ENCODE measurements around the gene ATRNL1.
"Not testable (repeated sequence)": the region's sequence is repeated elsewhere in the genome, so short reads cannot be mapped to it uniquely, and the experiment has no call there.

ATRNL1 gene

DNA sequence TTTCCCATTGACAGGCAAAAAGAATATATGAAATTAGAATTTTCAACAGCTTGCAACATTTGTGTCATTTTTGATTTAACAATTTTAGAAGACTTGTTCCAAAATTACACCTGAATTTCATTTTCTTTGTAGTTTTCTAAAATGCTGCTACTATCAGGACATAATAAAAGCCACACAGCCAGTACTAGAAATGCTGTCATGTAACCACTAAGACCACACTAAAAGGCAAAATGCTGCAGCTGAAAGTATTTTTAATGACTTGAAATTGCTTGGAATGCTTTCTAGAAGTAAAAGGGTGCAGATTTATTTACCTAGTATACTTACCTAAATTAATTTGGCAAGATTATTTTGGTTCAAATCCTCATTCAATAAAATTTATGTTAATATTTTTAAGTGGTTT, 709.7 kb downstream of the ATRNL1 start:
- Histone ChIP-seq H3K27me3 (ENCODE audit: insufficient read depth, poor library complexity, severe bottlenecking) (peaks cover 9% of the 10 kb centered on the region), H3K9me3 (ENCODE audit: severe bottlenecking) (no peaks in the 10 kb centered on the region), H3K36me3 (ENCODE audit: low read depth) (no peaks in the 10 kb centered on the region), H3K4me1 (ENCODE audit: insufficient read depth, poor library complexity, severe bottlenecking) (no peaks in the 10 kb centered on the region), H3K27ac (ENCODE audit: poor library complexity, severe bottlenecking) (no peak overlapping the region), H3K4me3 (ENCODE audit: severe bottlenecking) (no peak overlapping the region)
- TF ChIP-seq, protein P1, sequence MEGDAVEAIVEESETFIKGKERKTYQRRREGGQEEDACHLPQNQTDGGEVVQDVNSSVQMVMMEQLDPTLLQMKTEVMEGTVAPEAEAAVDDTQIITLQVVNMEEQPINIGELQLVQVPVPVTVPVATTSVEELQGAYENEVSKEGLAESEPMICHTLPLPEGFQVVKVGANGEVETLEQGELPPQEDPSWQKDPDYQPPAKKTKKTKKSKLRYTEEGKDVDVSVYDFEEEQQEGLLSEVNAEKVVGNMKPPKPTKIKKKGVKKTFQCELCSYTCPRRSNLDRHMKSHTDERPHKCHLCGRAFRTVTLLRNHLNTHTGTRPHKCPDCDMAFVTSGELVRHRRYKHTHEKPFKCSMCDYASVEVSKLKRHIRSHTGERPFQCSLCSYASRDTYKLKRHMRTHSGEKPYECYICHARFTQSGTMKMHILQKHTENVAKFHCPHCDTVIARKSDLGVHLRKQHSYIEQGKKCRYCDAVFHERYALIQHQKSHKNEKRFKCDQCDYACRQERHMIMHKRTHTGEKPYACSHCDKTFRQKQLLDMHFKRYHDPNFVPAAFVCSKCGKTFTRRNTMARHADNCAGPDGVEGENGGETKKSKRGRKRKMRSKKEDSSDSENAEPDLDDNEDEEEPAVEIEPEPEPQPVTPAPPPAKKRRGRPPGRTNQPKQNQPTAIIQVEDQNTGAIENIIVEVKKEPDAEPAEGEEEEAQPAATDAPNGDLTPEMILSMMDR (IDR thresholded peaks at IDR 0.05; ENCODE audit: poor library complexity, severe bottlenecking): no peak
- ATAC-seq (ENCODE audit: low read depth) (no peak), DNase-seq (ENCODE audit: low spot score) (no peak)

DNA sequence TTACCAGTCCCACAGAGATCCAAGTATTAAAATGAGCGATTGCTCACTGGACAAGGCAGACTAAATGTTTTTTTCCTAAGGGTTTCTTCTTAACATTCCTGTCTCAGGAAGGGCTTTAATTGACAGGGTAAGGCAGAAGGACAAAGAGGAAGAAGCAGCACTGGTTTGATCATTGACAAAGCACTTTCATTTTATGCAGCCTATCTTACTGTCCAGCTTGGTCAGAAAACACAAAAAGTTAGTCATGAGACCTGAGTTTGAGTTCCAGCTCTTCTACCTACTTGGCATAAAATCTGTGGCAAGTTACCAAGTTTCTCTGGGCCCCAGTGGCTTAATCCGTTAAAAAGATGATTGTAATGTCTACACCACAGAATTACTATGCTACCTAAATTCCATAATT, 721.4 kb downstream of the ATRNL1 start:
- no peak overlapping the region for H3K4me3 ChIP-seq (ENCODE audit: severe bottlenecking)
- H3K4me1 ChIP-seq (ENCODE audit: insufficient read depth, poor library complexity, severe bottlenecking): no peaks in the 10 kb centered on the region
- H3K9me3 ChIP-seq (ENCODE audit: severe bottlenecking): no peaks in the 10 kb centered on the region
- no peak overlapping the region for H3K27ac ChIP-seq (ENCODE audit: poor library complexity, severe bottlenecking)
- TF ChIP-seq, protein P1 (IDR thresholded peaks at IDR 0.05; ENCODE audit: poor library complexity, severe bottlenecking): no peak
- DNase-seq (ENCODE audit: low spot score): no peak
- H3K36me3 ChIP-seq (ENCODE audit: low read depth): no peaks in the 10 kb centered on the region
- H3K27me3 ChIP-seq (ENCODE audit: insufficient read depth, poor library complexity, severe bottlenecking): no peaks in the 10 kb centered on the region
- no peak for ATAC-seq (ENCODE audit: low read depth)

DNA sequence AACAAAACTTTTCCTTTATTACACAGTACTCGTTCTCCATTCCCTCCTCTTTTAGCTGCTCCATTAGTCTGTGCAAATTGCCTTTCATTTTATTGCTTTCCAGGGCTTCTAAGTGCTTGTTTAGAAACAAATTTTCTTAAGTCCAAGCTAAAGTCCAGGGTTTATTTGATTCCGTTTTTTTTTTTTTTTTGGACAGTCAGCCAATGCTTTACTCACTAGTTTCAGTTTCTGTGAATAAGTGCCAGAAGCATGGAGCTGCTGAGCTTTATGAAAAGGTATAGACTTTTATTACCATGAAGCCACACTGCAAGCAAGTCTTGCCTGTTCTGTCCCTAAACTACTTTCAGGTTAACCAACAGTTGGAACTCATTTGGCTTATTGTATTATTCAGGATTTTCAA, 724.8 kb downstream of the ATRNL1 start:
- Histone ChIP-seq H3K4me1 (ENCODE audit: insufficient read depth, poor library complexity, severe bottlenecking) (no peaks in the 10 kb centered on the region), H3K36me3 (ENCODE audit: low read depth) (no peaks in the 10 kb centered on the region), H3K27ac (ENCODE audit: poor library complexity, severe bottlenecking) (no peak overlapping the region), H3K4me3 (ENCODE audit: severe bottlenecking) (no peak overlapping the region), H3K9me3 (ENCODE audit: severe bottlenecking) (no peaks in the 10 kb centered on the region), H3K27me3 (ENCODE audit: insufficient read depth, poor library complexity, severe bottlenecking) (no peaks in the 10 kb centered on the region)
- DNase-seq (ENCODE audit: low spot score) (no peak), ATAC-seq (ENCODE audit: low read depth) (no peak)
- TF ChIP-seq, protein P1 (IDR thresholded peaks at IDR 0.05; ENCODE audit: poor library complexity, severe bottlenecking): no peak

DNA sequence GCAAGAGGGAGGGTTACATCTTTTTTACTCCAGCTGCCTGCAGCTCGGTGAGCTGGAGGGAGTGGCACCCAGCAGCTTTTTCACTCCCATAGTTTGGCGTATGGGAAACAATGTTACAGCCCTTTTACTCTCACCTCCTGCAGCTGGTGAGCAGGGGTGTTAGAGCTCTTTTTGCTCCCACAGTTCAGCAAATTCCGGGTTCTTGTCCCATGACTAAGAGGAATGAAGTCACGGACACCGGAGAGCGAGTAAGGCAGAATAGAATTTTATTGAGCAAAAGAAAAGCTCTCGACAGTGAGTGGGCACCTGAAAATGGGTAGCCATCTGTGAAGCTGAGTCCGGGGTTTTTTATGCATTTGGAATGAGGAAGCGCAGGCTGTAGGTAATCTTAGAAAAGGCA, 733.2 kb downstream of the ATRNL1 start:
- no peak overlapping the region for H3K27ac ChIP-seq (ENCODE audit: poor library complexity, severe bottlenecking)
- H3K9me3 ChIP-seq (ENCODE audit: severe bottlenecking): no peaks in the 10 kb centered on the region
- ATAC-seq (ENCODE audit: low read depth) (no peak), DNase-seq (ENCODE audit: low spot score) (no peak)
- no peaks in the 10 kb centered on the region for H3K4me1 ChIP-seq (ENCODE audit: insufficient read depth, poor library complexity, severe bottlenecking)
- no peaks in the 10 kb centered on the region for H3K36me3 ChIP-seq (ENCODE audit: low read depth)
- H3K4me3 ChIP-seq (ENCODE audit: severe bottlenecking): no peak overlapping the region
- TF ChIP-seq, protein P1 (IDR thresholded peaks at IDR 0.05; ENCODE audit: poor library complexity, severe bottlenecking): no peak
- no peaks in the 10 kb centered on the region for H3K27me3 ChIP-seq (ENCODE audit: insufficient read depth, poor library complexity, severe bottlenecking)

DNA sequence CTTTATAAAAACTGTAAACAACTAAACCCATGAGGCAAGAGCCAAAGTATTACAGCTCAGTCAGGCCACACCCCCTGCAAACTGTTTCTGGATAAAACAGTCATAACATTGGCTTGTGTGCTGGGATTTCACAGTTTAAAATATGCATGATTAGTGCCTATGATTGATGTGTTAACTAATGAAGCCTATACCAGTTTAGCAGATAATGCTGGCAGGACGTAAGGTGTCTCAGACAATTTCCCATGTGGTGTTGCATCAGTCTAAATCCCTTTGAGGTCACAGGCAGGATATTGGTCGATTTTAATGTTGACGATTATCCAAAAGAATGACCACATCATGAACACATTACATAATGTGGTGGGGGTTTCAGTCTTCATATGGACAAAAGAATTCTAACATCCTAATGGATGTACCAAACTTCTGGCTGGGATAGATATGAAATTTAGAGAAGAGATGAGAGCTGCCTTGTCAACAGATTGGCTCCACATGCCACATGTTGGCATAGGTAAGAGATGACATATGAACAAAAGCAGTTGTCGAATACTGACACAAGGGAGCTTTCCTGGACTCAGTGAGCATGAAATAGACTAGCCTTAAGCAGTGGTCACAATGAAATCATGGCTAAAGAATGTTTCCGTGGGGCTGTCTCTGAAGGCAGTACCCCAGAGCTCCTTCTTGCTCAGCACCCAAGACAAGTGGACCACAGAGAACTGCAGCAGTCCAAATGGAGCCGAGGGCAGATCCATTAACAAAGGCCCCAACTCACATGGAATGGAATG, 734.3 kb downstream of the ATRNL1 start:
- Histone ChIP-seq H3K27ac (ENCODE audit: poor library complexity, severe bottlenecking) (no peak overlapping the region), H3K36me3 (ENCODE audit: low read depth) (no peaks in the 10 kb centered on the region), H3K4me1 (ENCODE audit: insufficient read depth, poor library complexity, severe bottlenecking) (no peaks in the 10 kb centered on the region), H3K27me3 (ENCODE audit: insufficient read depth, poor library complexity, severe bottlenecking) (no peaks in the 10 kb centered on the region), H3K4me3 (ENCODE audit: severe bottlenecking) (no peak overlapping the region), H3K9me3 (ENCODE audit: severe bottlenecking) (no peaks in the 10 kb centered on the region)
- ATAC-seq (ENCODE audit: low read depth): no peak
- TF ChIP-seq, protein P1 (IDR thresholded peaks at IDR 0.05; ENCODE audit: poor library complexity, severe bottlenecking): no peak
- DNase-seq (ENCODE audit: low spot score): no peak

DNA sequence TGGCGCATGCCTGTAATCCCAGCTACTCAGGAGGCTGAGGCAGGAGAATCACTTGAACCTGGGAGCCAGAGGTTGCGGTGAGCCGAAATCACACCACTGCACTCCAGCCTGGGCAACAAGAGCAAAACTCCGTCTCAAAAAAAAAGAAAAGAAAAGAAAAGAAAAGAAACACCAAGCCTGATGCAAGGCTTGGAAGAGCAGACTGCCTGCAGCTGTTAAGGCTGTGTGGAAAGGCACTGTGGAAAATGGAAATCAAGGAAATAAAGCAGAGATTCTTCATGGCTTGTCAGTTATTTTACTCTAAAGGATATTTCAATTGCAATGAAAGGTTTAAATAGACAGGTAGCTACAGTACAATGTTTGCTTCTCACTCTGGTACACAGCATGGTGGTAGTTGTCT, 735.0 kb downstream of the ATRNL1 start:
- H3K4me3 ChIP-seq (ENCODE audit: severe bottlenecking); H3K36me3 ChIP-seq (ENCODE audit: low read depth); H3K27me3 ChIP-seq (ENCODE audit: insufficient read depth, poor library complexity, severe bottlenecking); H3K27ac ChIP-seq (ENCODE audit: poor library complexity, severe bottlenecking); DNase-seq (ENCODE audit: low spot score); H3K9me3 ChIP-seq (ENCODE audit: severe bottlenecking); ATAC-seq (ENCODE audit: low read depth); H3K4me1 ChIP-seq (ENCODE audit: insufficient read depth, poor library complexity, severe bottlenecking): not testable (repeated sequence)

Data from RWPE2 (cell line).